Measurements from ENCODE around the gene ANGEL2.

- peak in 2 of 6 experiments; percentile 20 to 23 for TF ChIP-seq CTCF (IDR thresholded peaks at IDR 0.05)
- peak; percentile 30 to 48 for TF ChIP-seq POLR2A (IDR thresholded peaks at IDR 0.05)
Observed at GRCh38 chr1:213051127-213051880, 35.6 kb upstream of the ANGEL2 start, which contains the start of gene RPS6KC1.
